Stimulated activated CD4-positive, alpha-beta T cell treated with anti-CD3 and anti-CD28 coated beads, Interleukin-12 subunit alpha, Interleukin-12 subunit beta, amount 100 ng/mL, for 24 hours (primary cell): ENCODE results near the gene BCAR1.
"Not testable (repeated sequence)": the region's sequence is repeated elsewhere in the genome, so short reads cannot be mapped to it uniquely, and the experiment has no call there.

Source experiments
- DNase-seq, 2 experiments: peaks; one replicate each; pipeline ENCODE4 v3.0.0-alpha.2; 2020; ENCODE audit warnings: low read depth in 2 of 2

BCAR1 gene

DNA sequence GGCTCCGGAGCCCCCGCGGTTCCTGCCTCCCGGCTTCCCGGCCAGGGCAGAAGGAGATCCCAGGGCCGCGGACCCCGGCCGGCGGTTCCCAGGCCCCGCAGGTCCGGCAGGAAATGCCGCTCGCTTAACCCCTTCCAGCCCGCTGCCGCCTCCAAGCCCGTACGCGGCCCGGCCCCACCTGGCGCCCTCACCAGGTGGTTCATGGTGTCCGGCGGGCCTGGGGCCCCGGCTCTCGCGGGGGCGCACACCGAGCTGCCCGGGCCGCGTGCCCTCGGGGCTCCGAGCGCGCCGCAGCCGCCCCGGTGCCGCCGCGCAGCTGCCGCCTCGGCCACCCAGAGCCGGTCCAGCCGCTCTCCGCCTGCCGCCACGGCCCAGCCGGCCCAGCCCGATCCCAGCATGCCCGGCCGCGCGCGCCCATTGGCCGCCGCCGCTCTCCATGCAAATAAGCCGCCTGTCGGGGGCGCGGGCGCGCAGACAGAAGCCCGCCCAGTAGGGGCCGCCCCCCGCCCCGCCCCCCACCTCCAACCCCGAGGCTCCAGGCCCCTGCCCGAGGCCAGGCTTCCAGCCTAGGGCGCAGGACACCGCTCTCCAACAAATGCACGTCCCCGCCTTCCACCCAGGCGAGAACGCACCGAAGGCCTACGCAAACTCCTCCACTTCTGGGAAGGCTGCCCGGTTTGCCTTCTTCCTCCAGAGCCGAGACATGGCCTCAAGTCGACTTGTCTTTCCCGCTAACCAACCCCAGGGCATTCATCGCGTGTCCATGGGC lies at the start of gene BCAR1:
Gene BCAR1 (minus strand): TSS at position 345 of the 769 bp plus-strand sequence. CDS start 142 bp downstream, at position 203.
- no peak for DNase-seq

- no peak for DNase-seq
These were observed 46.8 kb upstream of the BCAR1 start for GRCh38 chr16:75298267-75298666.

GRCh38 chr16:75296606-75297005 lies 45.2 kb upstream of the BCAR1 start:
- no peak for DNase-seq

DNA sequence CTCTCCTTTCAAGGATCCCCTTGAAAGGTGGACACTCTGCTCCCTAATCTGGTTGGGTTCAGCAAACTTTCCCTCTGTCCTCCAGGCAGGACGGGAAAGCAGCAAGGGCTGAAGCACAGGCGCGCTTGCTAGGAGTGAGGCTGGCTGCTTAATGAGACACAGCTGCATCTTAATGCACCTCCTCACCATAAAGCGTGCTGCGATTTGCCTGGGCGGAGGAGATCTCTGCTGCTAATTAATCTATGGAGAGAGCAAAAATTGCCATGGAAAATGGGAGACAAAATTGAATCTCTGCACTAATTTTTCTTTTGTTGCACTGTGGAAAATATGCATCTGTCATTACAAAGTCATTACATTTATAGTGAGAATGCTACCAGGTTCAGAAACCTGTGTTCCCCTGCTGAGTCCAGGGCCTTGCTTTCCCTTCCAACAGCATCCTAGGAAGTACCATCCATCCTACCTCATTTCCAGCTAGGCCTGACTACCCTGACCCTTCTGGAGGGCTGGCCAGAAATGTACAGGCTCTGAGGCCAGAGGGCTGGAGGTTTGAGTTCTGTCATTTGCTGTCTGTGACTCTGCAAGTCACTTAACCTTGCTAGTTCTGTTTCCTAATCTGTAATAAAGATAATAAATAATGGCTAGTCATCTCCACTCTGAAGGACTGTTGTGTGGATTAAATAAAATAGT lies 43.5 kb upstream of the BCAR1 start:
- no peak for DNase-seq

DNA sequence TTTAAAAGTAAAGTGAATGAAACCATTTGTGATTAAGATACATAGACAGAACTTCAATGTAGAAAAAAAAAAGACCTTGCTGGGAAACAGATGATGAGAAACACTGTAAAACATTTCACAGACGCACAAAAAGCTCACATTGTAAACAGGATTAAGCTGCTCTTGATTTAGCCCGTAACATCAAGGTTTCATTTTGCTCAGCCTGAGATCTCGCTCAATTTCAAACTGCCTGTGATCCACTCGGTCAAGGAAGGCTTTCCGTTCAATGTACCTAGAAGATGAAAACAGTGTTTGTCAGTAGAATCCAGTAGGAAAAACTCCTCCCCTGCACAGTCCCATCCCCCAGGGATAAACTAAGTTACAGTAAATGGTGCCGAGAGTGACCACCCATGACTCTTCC lies 42.3 kb upstream of the BCAR1 start:
- no peak for DNase-seq

DNA sequence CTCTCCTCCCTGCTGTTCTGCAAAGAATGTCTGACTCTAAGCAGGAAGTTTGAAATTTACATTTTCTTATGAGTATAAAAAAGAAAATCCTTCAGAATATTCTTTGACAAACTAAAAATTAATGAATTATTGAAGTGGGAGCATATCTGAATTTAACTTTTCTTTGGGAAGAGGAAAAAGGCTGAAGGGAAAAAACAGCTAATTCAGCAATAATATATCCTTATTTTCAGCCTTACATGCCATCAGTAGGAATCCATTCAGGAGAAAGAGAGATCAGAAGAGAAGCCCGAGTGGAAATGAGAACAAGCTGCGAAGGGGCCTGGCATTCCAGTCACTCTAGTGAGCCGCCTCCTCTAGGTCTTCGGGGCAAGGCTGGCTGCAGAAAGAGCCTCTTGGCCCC lies 41.7 kb upstream of the BCAR1 start:
- no peak for DNase-seq

GRCh38 chr16:75292691-75293090 lies 41.3 kb upstream of the BCAR1 start:
- DNase-seq: no peak

- DNase-seq: no peak
These were observed 37.8 kb upstream of the BCAR1 start for GRCh38 chr16:75289189-75289588.

GRCh38 chr16:75288596-75289120 lies 37.2 kb upstream of the BCAR1 start:
- peak in 1 of 2 experiments; percentile 68 for DNase-seq

DNA sequence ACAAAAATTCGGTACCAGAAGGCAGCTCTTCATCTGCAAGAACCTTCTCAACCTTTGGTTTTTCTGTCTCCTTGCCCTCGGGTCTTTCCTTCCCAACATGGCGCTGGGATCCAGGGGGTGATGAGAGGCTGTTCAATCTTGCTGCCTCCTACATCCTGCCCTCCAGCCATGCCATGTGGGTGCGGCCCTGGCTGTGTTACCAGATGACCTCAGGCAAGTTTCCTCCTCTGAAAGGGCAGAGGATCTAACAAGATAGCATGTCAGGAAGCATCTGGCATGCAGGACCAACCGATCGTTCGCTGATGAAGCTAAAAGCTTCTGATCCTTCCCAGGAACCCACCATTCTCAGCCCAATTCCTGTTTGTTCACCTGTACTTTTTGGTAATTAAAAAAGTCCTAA lies 36.8 kb upstream of the BCAR1 start:
- DNase-seq: no peak

DNA sequence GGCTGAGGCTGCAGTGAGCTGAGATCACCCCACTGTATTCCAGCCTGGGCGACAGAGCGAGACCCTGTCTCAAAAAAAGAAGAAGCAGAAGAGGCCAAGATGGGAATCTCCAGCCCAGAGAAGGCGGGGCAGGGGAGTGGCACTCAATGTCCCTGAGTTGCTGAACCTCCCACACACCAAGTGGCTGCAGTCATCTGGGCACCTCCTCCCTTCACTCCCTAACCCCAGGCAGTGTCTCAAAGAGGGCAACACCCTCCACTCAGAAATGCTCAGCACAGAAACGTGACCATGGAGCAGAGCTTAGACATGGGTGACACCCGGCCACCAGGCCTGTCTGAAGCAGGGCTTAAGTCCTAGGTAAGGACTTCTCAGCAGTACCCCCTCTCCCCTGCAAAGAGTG lies 36.3 kb upstream of the BCAR1 start:
- no peak for DNase-seq

- DNase-seq: no peak
These were observed 35.0 kb upstream of the BCAR1 start for GRCh38 chr16:75286389-75286788.

GRCh38 chr16:75282466-75283281 lies 31.2 kb upstream of the BCAR1 start:
- DNase-seq: no peak

DNA sequence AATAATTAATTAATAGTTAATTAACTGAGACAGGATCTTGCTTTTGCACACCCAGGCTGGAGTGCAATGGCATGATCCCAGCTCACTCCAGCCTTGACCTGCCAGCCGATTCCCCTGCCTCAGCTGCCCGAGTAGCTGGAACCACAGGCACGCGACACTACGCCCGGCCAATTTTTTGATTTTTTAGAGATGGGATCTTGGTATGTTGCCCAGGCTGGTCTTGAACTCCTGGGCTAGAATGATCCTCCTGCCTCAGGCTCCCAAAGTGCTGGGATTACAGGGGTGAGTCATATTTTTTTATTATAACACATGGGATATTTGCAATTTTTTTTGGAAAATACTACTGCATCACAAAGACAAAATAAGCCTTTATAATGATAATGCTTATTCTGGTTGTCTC lies 30.4 kb upstream of the BCAR1 start:
- DNase-seq: no peak

GRCh38 chr16:75281009-75281408 lies 29.6 kb upstream of the BCAR1 start:
- not testable (repeated sequence) for DNase-seq

DNA sequence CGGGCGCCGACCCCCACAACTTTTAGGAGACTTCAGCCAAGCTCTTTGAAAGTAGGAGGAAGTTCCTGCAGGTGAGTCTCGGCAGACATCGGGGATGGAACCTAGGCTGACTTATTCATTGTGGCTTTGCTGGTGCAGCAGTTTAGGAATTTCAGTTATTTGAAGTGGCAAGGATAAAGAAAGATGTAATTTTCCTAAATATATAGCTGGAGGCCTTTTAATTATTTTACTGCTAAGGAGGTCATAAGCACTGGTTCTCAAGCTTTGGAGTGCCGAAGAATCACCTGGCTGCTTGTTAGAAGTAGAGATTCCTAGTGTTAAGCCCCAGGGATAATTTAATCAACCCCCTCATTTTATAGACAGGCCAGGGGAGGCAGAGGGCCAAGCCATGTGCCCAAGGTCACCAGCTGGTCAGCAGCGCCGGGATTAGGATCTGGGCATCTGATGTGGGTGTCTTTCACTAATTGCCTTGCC lies 28.9 kb upstream of the BCAR1 start:
- no peak for DNase-seq

GRCh38 chr16:75279305-75279704 lies 27.9 kb upstream of the BCAR1 start:
- no peak for DNase-seq

DNA sequence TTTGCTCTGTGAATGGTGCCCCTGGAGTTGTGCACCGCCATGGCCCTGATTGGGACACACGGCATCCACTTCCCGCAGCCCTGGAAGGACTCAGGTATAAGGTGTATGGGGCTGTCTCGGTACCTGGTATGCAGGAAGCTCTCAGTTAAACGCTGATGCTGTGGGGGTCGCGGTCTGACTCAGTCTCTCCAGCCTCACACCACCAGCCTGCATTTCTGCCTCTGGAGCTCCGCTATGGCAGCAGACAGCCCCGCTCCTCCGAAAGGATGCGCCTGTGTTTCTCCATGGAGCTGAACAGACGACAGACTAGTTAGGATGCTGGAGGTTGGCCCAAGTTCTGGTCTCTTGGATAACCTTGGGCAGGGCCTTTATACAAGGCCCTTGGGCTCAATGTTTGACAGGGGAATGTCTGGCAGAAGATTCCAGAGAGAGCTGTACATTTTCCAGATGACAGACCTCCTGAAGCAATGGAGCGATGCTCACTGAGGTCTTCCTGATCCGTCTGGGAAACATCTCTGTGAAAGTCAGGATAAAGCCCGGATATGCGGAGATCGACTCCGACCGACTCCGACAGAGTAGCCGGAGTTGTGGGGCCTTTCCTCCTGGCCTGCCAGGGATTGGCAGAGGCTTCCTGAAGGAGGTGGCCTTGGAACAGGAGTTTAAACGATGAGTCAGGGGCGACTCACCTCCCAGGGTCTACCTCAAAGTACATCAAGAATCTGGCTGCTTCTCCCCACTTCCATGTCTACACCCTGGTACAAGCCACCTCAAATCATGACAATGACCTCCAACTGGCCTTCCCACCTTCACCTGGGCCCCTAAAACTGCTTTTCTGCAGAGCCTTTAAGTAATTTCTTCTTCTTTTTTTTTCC lies 21.9 kb upstream of the BCAR1 start:
- no peak for DNase-seq

- DNase-seq: not testable (repeated sequence)
These were observed 21.2 kb upstream of the BCAR1 start for GRCh38 chr16:75272629-75273028.

- DNase-seq: no peak
These were observed 20.7 kb upstream of the BCAR1 start for GRCh38 chr16:75272097-75272551.
